OCI-LY1 (cell line): ENCODE data around the gene NLRP4.

Experiments used
- H2AFZ ChIP-seq: fragments of 200-600 bp; sonication (generic), shearing (Covaris generic); 2 replicates; pipeline ENCODE4 v1.6.0; 2014; ENCODE audit warnings: antibody characterized with exemption, mild to moderate bottlenecking, low read length
- H3F3A ChIP-seq: fragments of 200-600 bp; sonication (generic), shearing (Covaris generic); 2 replicates; pipeline ENCODE4 v1.6.0; 2014; ENCODE audit warnings: mild to moderate bottlenecking, antibody characterized with exemption, low read length, moderate library complexity; ENCODE audit not compliant: insufficient read depth
- H3K27ac ChIP-seq: fragments of 200-600 bp; sonication (generic); 2 replicates; pipeline ENCODE4 v1.5.1; 2014; ENCODE audit warnings: low read length, mixed run types, mild to moderate bottlenecking, low read depth; ENCODE audit not compliant: poor library complexity, severe bottlenecking
- H3K27me3 ChIP-seq: fragments of 200-600 bp; sonication (generic); 2 replicates; pipeline ENCODE4 v1.6.0; 2014; ENCODE audit warnings: antibody characterized with exemption, mild to moderate bottlenecking, low read length, moderate library complexity; ENCODE audit not compliant: insufficient read depth
- H3K36me3 ChIP-seq: fragments of 200-600 bp; sonication (generic); 2 replicates; pipeline ENCODE4 v1.6.1; 2014; ENCODE audit warnings: mild to moderate bottlenecking, antibody characterized with exemption, low read length, moderate library complexity, mixed read lengths; ENCODE audit not compliant: insufficient read depth
- H3K4me1 ChIP-seq: fragments of 200-600 bp; sonication (generic); 2 replicates; pipeline ENCODE4 v1.5.1; 2014; ENCODE audit warnings: mild to moderate bottlenecking, low read length, moderate library complexity; ENCODE audit not compliant: insufficient read depth, severe bottlenecking
- H3K4me2 ChIP-seq: fragments of 200-600 bp; sonication (generic), shearing (Covaris generic); 2 replicates; pipeline ENCODE4 v1.6.1; 2014; ENCODE audit warnings: low read length
- H3K4me3 ChIP-seq: fragments of 200-600 bp; sonication (generic); 2 replicates; pipeline ENCODE4 v1.5.1; 2014; ENCODE audit warnings: low read length, low read depth, mild to moderate bottlenecking, mixed read lengths; ENCODE audit not compliant: poor library complexity, severe bottlenecking
- H3K79me2 ChIP-seq: fragments of 200-600 bp; shearing (Covaris generic); 2 replicates; pipeline ENCODE4 v1.6.1; 2016; ENCODE audit warnings: mixed run types, low read length, mixed read lengths; ENCODE audit not compliant: insufficient read depth
- H3K9ac ChIP-seq: fragments of 200-600 bp; sonication (generic), shearing (Covaris generic); 2 replicates; pipeline ENCODE4 v1.6.1; 2014; ENCODE audit warnings: mild to moderate bottlenecking, low read length, mixed read lengths
- H3K9me2 ChIP-seq: fragments of 200-600 bp; sonication (generic), shearing (Covaris generic); 2 replicates; pipeline ENCODE4 v1.6.1; 2014; ENCODE audit warnings: low read depth, mild to moderate bottlenecking, low read length, mixed read lengths
- H3K9me3 ChIP-seq: fragments of 200-600 bp; shearing (Covaris generic); 2 replicates; pipeline ENCODE4 v1.6.1; 2014; ENCODE audit warnings: low read length, mixed read lengths
- H4K20me1 ChIP-seq: fragments of 200-600 bp; sonication (generic), shearing (Covaris generic); 2 replicates; pipeline ENCODE4 v1.6.0; 2016; ENCODE audit warnings: mild to moderate bottlenecking, low read length; ENCODE audit not compliant: insufficient read depth
- EZH2 ChIP-seq: fragments of 200-600 bp; sonication (generic), shearing (Covaris generic); IDR thresholded peaks from 2 replicates; pipeline ENCODE4 v1.8.0; 2017; ENCODE audit warnings: borderline replicate concordance, mixed run types, mild to moderate bottlenecking, antibody characterized with exemption, low read length, moderate library complexity, mixed read lengths
- TF ChIP-seq, protein P1 (sequence below): fragments of 200-600 bp; sonication (generic), shearing (Covaris generic); IDR thresholded peaks from 2 replicates; pipeline ENCODE4 v1.5.1; 2017; ENCODE audit warnings: mild to moderate bottlenecking, antibody characterized with exemption, low read length, moderate library complexity, mixed read lengths

Gene NLRP4, protein sequence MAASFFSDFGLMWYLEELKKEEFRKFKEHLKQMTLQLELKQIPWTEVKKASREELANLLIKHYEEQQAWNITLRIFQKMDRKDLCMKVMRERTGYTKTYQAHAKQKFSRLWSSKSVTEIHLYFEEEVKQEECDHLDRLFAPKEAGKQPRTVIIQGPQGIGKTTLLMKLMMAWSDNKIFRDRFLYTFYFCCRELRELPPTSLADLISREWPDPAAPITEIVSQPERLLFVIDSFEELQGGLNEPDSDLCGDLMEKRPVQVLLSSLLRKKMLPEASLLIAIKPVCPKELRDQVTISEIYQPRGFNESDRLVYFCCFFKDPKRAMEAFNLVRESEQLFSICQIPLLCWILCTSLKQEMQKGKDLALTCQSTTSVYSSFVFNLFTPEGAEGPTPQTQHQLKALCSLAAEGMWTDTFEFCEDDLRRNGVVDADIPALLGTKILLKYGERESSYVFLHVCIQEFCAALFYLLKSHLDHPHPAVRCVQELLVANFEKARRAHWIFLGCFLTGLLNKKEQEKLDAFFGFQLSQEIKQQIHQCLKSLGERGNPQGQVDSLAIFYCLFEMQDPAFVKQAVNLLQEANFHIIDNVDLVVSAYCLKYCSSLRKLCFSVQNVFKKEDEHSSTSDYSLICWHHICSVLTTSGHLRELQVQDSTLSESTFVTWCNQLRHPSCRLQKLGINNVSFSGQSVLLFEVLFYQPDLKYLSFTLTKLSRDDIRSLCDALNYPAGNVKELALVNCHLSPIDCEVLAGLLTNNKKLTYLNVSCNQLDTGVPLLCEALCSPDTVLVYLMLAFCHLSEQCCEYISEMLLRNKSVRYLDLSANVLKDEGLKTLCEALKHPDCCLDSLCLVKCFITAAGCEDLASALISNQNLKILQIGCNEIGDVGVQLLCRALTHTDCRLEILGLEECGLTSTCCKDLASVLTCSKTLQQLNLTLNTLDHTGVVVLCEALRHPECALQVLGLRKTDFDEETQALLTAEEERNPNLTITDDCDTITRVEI

DNA sequence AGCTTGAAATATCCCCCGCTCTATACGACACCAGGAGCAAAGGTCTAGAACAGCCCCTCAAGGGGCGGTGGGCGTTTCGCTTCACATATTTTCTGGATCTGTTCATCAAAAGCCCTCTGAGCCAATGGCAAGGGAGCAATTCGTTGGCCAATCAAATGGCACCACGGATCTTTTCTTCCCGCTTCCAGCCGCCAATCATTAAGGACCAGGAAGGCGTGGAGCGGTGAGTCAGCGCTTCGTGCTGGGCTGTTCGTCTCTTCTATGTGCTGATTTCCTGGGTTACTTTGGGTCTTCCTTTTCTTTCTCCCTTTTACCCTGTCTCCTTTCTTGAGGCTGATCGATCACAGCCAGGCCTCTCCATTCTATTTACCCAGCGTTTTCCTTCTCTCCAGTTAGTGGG lies at the start of gene NLRP4:
Gene NLRP4, plus strand, starts transcription at position 201 of the 400 bp plus-strand sequence. CDS start 15,541 bp downstream, outside the sequence.
- peaks cover 4% of the 10 kb centered on the region; the same call in 1 of the 2 replicates for H3K27me3 ChIP-seq
- H3K4me1 ChIP-seq = no peaks in the 10 kb centered on the region
- TF ChIP-seq EZH2 = no peak
- TF ChIP-seq, protein P1, sequence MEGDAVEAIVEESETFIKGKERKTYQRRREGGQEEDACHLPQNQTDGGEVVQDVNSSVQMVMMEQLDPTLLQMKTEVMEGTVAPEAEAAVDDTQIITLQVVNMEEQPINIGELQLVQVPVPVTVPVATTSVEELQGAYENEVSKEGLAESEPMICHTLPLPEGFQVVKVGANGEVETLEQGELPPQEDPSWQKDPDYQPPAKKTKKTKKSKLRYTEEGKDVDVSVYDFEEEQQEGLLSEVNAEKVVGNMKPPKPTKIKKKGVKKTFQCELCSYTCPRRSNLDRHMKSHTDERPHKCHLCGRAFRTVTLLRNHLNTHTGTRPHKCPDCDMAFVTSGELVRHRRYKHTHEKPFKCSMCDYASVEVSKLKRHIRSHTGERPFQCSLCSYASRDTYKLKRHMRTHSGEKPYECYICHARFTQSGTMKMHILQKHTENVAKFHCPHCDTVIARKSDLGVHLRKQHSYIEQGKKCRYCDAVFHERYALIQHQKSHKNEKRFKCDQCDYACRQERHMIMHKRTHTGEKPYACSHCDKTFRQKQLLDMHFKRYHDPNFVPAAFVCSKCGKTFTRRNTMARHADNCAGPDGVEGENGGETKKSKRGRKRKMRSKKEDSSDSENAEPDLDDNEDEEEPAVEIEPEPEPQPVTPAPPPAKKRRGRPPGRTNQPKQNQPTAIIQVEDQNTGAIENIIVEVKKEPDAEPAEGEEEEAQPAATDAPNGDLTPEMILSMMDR = no peak
- H3K79me2 ChIP-seq = no peaks in the 10 kb centered on the region
- no peak within 1 kb of the TSS for H3K9ac ChIP-seq
- no peaks in the 10 kb centered on the region for H3F3A ChIP-seq
- no peak within 1 kb of the TSS for H3K27ac ChIP-seq
- H3K4me2 ChIP-seq = no peak within 1 kb of the TSS
- no peaks in the 10 kb centered on the region for H4K20me1 ChIP-seq
- H3K9me2 ChIP-seq = no peaks in the 10 kb centered on the region
- H3K36me3 ChIP-seq = no peaks in the 10 kb centered on the region
- H3K4me3 ChIP-seq = no peak within 1 kb of the TSS
- no peak within 1 kb of the TSS for H2AFZ ChIP-seq
- no peaks in the 10 kb centered on the region for H3K9me3 ChIP-seq

DNA sequence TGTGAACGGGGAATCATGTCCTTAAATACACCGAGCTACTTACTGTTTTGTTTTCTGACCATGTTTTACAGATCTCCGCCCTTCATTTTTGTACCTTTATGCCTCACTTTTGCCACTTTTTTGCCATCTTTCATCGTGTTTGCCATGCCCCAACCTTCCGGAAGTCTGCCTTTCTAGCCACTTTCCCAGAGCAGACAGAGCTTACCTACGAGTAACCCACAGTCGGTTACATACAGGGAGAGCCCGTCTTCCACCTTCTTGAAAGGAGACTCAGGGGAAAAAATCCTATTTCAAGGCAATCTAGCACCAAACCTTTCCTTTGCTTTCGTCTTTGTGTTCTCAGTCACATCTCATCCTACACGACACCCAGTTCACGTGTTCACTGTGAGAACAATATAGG lies 41.3 kb upstream of the NLRP4 start:
- no peaks in the 10 kb centered on the region for H3K4me1 ChIP-seq
- TF ChIP-seq, protein P1 = no peak
- TF ChIP-seq EZH2 = no peak
- no peak overlapping the region for H3K4me3 ChIP-seq
- no peaks in the 10 kb centered on the region for H4K20me1 ChIP-seq
- no peaks in the 10 kb centered on the region for H3K79me2 ChIP-seq
- H3K9me2 ChIP-seq = no peaks in the 10 kb centered on the region
- H3F3A ChIP-seq = no peaks in the 10 kb centered on the region
- H3K27ac ChIP-seq = no peak overlapping the region
- no peak overlapping the region for H3K4me2 ChIP-seq
- no peak overlapping the region for H2AFZ ChIP-seq
- no peaks in the 10 kb centered on the region; the same call in 1 of the 2 replicates for H3K36me3 ChIP-seq
- H3K9me3 ChIP-seq = no peaks in the 10 kb centered on the region
- H3K27me3 ChIP-seq = no peaks in the 10 kb centered on the region
- H3K9ac ChIP-seq = no peak overlapping the region

DNA sequence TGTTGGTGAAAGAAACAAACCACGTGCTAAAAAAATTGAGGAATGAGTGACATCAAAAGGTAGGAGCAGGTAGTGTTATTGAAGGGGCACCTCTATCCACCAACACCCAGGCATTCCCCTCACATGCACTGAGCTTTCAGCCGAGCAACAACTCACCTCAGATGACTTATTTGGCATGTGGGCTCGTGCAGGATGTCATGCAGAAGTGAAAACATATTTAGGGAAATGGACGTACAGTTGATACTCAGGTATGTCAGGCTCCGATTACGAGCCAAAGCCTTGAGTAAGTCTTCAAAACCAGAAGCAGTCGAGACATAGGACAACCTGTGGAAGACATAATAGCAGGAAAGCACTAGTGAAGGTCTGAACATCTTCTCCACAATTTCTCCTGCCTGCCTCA lies 34.9 kb upstream of the NLRP4 start:
- no peak overlapping the region for H3K9ac ChIP-seq
- no peaks in the 10 kb centered on the region for H4K20me1 ChIP-seq
- no peaks in the 10 kb centered on the region; the same call in 1 of the 2 replicates for H3K36me3 ChIP-seq
- H3K9me3 ChIP-seq = 0 out of 2 replicates have a peak, but pooled peaks cover 3% of the 10 kb centered on the region
- no peak for TF ChIP-seq EZH2
- TF ChIP-seq, protein P1 = no peak
- no peaks in the 10 kb centered on the region for H3K9me2 ChIP-seq
- H3K4me2 ChIP-seq = peak overlapping the region; percentile 12; the same call in 1 of the 2 replicates
- H3F3A ChIP-seq = no peaks in the 10 kb centered on the region
- no peaks in the 10 kb centered on the region for H3K79me2 ChIP-seq
- peak overlapping the region; percentile 19 for H3K27ac ChIP-seq
- H3K4me1 ChIP-seq = peaks cover 15% of the 10 kb centered on the region
- H2AFZ ChIP-seq = no peak overlapping the region
- no peaks in the 10 kb centered on the region for H3K27me3 ChIP-seq
- H3K4me3 ChIP-seq = no peak overlapping the region
